GM19455 (cell line): ENCODE measurements around the gene ANKFN1.

Source experiments
- ATAC-seq: cut with Tn5 transposase; IDR thresholded peaks from one replicate; pipeline ENCODE4 v1.9.1; 2021; ENCODE audit not compliant: unreplicated experiment

The ANKFN1 gene

GRCh38 chr17:56176091-56176490 is 22.8 kb downstream of the ANKFN1 start:
- no peak for ATAC-seq

GRCh38 chr17:56177361-56177760 is 24.1 kb downstream of the ANKFN1 start:
- no peak for ATAC-seq

- ATAC-seq = no peak
These were observed 24.9 kb downstream of the ANKFN1 start for GRCh38 chr17:56178203-56178602.

GRCh38 chr17:56182081-56182480 is 28.8 kb downstream of the ANKFN1 start:
- no peak for ATAC-seq

GRCh38 chr17:56184650-56185049 is 31.4 kb downstream of the ANKFN1 start:
- no peak for ATAC-seq

GRCh38 chr17:56185491-56186221 is 32.4 kb downstream of the ANKFN1 start:
- no peak for ATAC-seq

GRCh38 chr17:56186222-56186786 is 33.0 kb downstream of the ANKFN1 start:
- no peak for ATAC-seq

GRCh38 chr17:56203430-56203829 is 50.2 kb downstream of the ANKFN1 start:
- ATAC-seq = no peak

- no peak for ATAC-seq
These were observed 53.1 kb downstream of the ANKFN1 start for GRCh38 chr17:56206351-56206750.

- ATAC-seq = no peak
These were observed 59.8 kb downstream of the ANKFN1 start for GRCh38 chr17:56213031-56213430.

GRCh38 chr17:56217921-56218320 is 64.6 kb downstream of the ANKFN1 start:
- ATAC-seq = no peak

GRCh38 chr17:56222255-56222654 is 69.0 kb downstream of the ANKFN1 start:
- no peak for ATAC-seq

GRCh38 chr17:56230660-56231059 is 77.4 kb downstream of the ANKFN1 start:
- no peak for ATAC-seq

GRCh38 chr17:56231252-56231651 is 78.0 kb downstream of the ANKFN1 start:
- ATAC-seq = no peak

GRCh38 chr17:56231693-56232092 is 78.4 kb downstream of the ANKFN1 start:
- no peak for ATAC-seq

GRCh38 chr17:56244268-56244890 is 91.1 kb downstream of the ANKFN1 start:
- ATAC-seq = no peak

- no peak for ATAC-seq
These were observed 94.5 kb downstream of the ANKFN1 start for GRCh38 chr17:56247816-56248215.

GRCh38 chr17:56257075-56257474 is 103.8 kb downstream of the ANKFN1 start:
- ATAC-seq = no peak

- ATAC-seq = no peak
These were observed 107.2 kb downstream of the ANKFN1 start for GRCh38 chr17:56260376-56261002.

- no peak for ATAC-seq
These were observed 109.5 kb downstream of the ANKFN1 start for GRCh38 chr17:56262803-56263202.

GRCh38 chr17:56269556-56270389 is 116.5 kb downstream of the ANKFN1 start:
- ATAC-seq = no peak
